Testis (tissue), 2 donors: ENCODE data around the gene B4GALT1.

ENCODE experiments used
- POLR2A ChIP-seq: fragments of 450-650 bp; IDR thresholded peaks from one replicate; pipeline ENCODE4 v1.6.1; 2017; ENCODE audit warnings: antibody characterized with exemption, mild to moderate bottlenecking, moderate library complexity
- TF ChIP-seq, protein P1 (sequence below), 3 experiments: fragments of 450-650 bp in 2 of 3; fragments of 200-600 bp in 1 of 3; sonication (generic) in 1 of 3; IDR thresholded peaks; one replicate each; pipeline ENCODE4 v1.5.1; 2016 to 2019; ENCODE audit warnings: antibody characterized with exemption in 3 of 3, mild to moderate bottlenecking in 2 of 3, moderate library complexity in 1 of 3

DNA sequence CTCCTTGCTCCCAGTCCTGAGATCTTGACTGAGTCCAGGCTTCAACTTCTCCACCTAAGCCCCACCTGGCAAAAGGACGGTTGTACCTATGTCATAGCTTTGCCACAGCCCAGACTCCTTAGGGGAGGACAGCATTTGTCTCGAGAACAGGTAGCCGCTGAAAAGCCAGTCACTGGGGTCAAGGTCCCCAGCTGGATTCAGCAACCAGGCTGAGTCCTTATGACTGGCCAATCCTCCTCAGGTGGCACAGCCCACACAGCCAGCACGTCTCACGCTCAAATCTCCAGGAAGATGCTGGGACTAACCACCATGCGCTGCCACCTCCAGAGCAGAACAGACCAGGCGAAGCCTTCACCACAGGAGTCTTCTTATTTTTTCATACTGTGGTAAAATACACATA lies 62.7 kb downstream of the B4GALT1 start:
- TF ChIP-seq, protein P1, sequence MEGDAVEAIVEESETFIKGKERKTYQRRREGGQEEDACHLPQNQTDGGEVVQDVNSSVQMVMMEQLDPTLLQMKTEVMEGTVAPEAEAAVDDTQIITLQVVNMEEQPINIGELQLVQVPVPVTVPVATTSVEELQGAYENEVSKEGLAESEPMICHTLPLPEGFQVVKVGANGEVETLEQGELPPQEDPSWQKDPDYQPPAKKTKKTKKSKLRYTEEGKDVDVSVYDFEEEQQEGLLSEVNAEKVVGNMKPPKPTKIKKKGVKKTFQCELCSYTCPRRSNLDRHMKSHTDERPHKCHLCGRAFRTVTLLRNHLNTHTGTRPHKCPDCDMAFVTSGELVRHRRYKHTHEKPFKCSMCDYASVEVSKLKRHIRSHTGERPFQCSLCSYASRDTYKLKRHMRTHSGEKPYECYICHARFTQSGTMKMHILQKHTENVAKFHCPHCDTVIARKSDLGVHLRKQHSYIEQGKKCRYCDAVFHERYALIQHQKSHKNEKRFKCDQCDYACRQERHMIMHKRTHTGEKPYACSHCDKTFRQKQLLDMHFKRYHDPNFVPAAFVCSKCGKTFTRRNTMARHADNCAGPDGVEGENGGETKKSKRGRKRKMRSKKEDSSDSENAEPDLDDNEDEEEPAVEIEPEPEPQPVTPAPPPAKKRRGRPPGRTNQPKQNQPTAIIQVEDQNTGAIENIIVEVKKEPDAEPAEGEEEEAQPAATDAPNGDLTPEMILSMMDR (IDR thresholded peaks at IDR 0.05): no peak
- TF ChIP-seq POLR2A: no peak
